GM12892 (cell line): ENCODE data around the gene MAP3K2.

Source experiments
- POLR2A ChIP-seq: IDR thresholded peaks from 2 replicates; pipeline ENCODE4 v1.6.1; 2011; ENCODE audit warnings: low read depth, low read length, control low read depth
- POLR2AphosphoS5 ChIP-seq: IDR thresholded peaks from 2 replicates; pipeline ENCODE4 v1.6.1; 2011; ENCODE audit warnings: low read depth, low read length, control low read depth
- TAF1 ChIP-seq: IDR thresholded peaks from 2 replicates; pipeline ENCODE4 v1.6.1; 2011; ENCODE audit warnings: low read depth, mild to moderate bottlenecking, control low read depth, low read length, borderline replicate concordance

DNA sequence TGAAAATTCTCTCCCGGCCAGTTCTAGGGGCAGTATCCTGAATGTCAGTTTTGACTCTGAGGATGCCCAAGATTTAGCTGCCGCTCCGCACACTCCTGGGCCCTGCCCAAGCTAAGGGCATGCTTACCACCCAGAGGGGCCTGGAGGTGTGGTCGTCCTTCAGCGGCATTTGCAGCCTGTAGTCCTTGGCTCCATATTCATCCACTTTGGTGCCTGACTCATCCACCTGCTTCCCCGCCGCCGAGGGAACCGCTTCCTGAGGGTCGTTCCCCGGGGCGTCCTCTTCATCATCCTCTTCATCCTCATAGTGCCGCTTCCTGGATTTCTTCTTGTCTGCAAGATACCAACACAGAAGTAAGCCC is 94.4 kb downstream of the MAP3K2 start:
- no peak for TF ChIP-seq POLR2A
- no peak for TF ChIP-seq POLR2AphosphoS5
- TF ChIP-seq TAF1 = no peak
